ENCODE data around the gene AGTRAP. TPM values are rescaled to one million over a fixed set of nuclear protein-coding genes. Genes with fewer than 3 reads are reported as not detected.

The AGTRAP gene
- total and polyA plus RNA-seq, 2 of the 4 experiments (the other 2 are of a cell fraction): 21.5 to 57.7 TPM

GRCh38 chr1:11740258-11741192 is 4.6 kb downstream of the AGTRAP start (continued):
- no peak for TF ChIP-seq USF2 (IDR thresholded peaks at IDR 0.05; ENCODE audit: low read depth, low read length)

- H4K20me1 ChIP-seq (ENCODE audit: insufficient read depth, low read length): peaks cover 4% of the 10 kb centered on the region; the same call in 1 of the 2 replicates
- 0 out of 2 replicates have a peak, but pooled peaks cover 3% of the 10 kb centered on the region for H3K4me1 ChIP-seq (ENCODE audit: control insufficient read depth, insufficient read depth, low read length)
- no peak overlapping the region for H3K56ac ChIP-seq (ENCODE audit: extremely low read depth, insufficient read depth, low read length)
- no peak overlapping the region for H2BK120ac ChIP-seq (ENCODE audit: low read depth, low read length)
- H3K36me3 ChIP-seq (ENCODE audit: control insufficient read depth, insufficient read depth, low read length): peaks cover 6% of the 10 kb centered on the region
- no peak overlapping the region for H2BK20ac ChIP-seq (ENCODE audit: low read depth, low read length)
- dilution Hi-C loops (cut with HindIII; ENCODE audit: low sequenced_read_pairs, unreplicated experiment) (no loop called here), in situ Hi-C loops (cut with MboI; ENCODE audit: low sequenced_read_pairs) (no loop called here), intact Hi-C loops (cut with micrococcal nuclease) (no loop called here)
- H4K5ac ChIP-seq (ENCODE audit: low read depth, low read length): no peak overlapping the region
- H2AK9ac ChIP-seq (replicated peaks; ENCODE audit: low read depth, low read length, poor library complexity): no peak overlapping the region
- no peak for ATAC-seq (ENCODE audit: low read depth)
- no peak overlapping the region for H2AK5ac ChIP-seq (ENCODE audit: low read depth, low read length)
- no peak overlapping the region for H2BK15ac ChIP-seq (ENCODE audit: low read depth, low read length)
- no peak for TF ChIP-seq CEBPB (IDR thresholded peaks at IDR 0.05; ENCODE audit: low read depth, low read length)
- TF ChIP-seq POLR2A (IDR thresholded peaks at IDR 0.05; ENCODE audit: low read depth, low read length): no peak
- TF ChIP-seq RAD21 (IDR thresholded peaks at IDR 0.05; ENCODE audit: low read length): no peak
- TF ChIP-seq MAZ (IDR thresholded peaks at IDR 0.05; ENCODE audit: borderline replicate concordance, low read depth, low read length): no peak
- no peak for TF ChIP-seq FOS (IDR thresholded peaks at IDR 0.05; ENCODE audit: low read depth, low read length)
- no peak for DNase-seq
- H3K18ac ChIP-seq (ENCODE audit: low read depth, low read length): no peak overlapping the region
- peaks cover 10% of the 10 kb centered on the region; the same call in 1 of the 2 replicates for H3K9me1 ChIP-seq (ENCODE audit: insufficient read depth, low read length)
- H3K9me3 ChIP-seq (ENCODE audit: control insufficient read depth, insufficient read depth, low read length): no peaks in the 10 kb centered on the region
- no peaks in the 10 kb centered on the region for H3K27me3 ChIP-seq (ENCODE audit: control insufficient read depth, insufficient read depth, low read length)
- no peak overlapping the region for H3K14ac ChIP-seq (replicated peaks; ENCODE audit: low read depth, low read length)
- no peak overlapping the region for H3K23ac ChIP-seq (ENCODE audit: low read depth, low read length)
- ChIA-PET CTCF (no interaction called here), POLR2A (ENCODE audit: unreplicated experiment) (no interaction called here)
- peaks cover 22 to 32% of the 10 kb centered on the region in 2 experiments for H3K79me1 ChIP-seq (ENCODE audit: low read depth in 1 of 2, low read length in 2 of 2)
- no peak overlapping the region for H3K4me3 ChIP-seq (ENCODE audit: insufficient read depth, low read depth, low read length)
- H2AFZ ChIP-seq (replicated peaks; ENCODE audit: low read length, poor library complexity): no peak overlapping the region
- no peak overlapping the region for H4K91ac ChIP-seq (ENCODE audit: insufficient read depth, low read depth, low read length)
- H3K4ac ChIP-seq (ENCODE audit: low read depth, low read length): no peak overlapping the region
- no peak overlapping the region for H3K27ac ChIP-seq (ENCODE audit: insufficient read depth, low read length)
- H4K8ac ChIP-seq (ENCODE audit: low read depth in 2 of 2, low read length in 2 of 2): no peak overlapping the region
- no peak overlapping the region for H3K4me2 ChIP-seq (ENCODE audit: low read depth, low read length)
- H3K9ac ChIP-seq (ENCODE audit: low read depth, low read length): no peak overlapping the region
- BruUV-seq (replicated peaks): no TSS peak
- H2BK5ac ChIP-seq (ENCODE audit: low read depth, low read length, poor library complexity, severe bottlenecking): no peak overlapping the region
- no CpG with 5 or more reads among the region's 4 CpGs for WGBS, 2 experiments (ENCODE audit: extremely low coverage in 2 of 2, insufficient read length in 1 of 2)
These were observed 5.5 kb downstream of the AGTRAP start for GRCh38 chr1:11741482-11741881.

Measured in IMR-90 (cell line).